ENCODE data around the gene SWAP70. TPM values are rescaled to one million over a fixed set of nuclear protein-coding genes. Genes with fewer than 3 reads are reported as not detected.

Gene SWAP70
- total RNA-seq, 2 donors from 2014 or later = 28.8 to 30.7 TPM

GRCh38 chr11:9777066-9777465, 113.2 kb downstream of the SWAP70 start:
- peaks cover 23% of the 10 kb centered on the region for H3K4me1 ChIP-seq (ENCODE audit: control insufficient read depth, insufficient read depth, low read length)
- H3K9me3 ChIP-seq (ENCODE audit: control insufficient read depth, low read length) = no peaks in the 10 kb centered on the region
- peaks cover 23% of the 10 kb centered on the region for H3K36me3 Mint-ChIP-seq (ENCODE audit: low read depth)
- H3K27me3 ChIP-seq (ENCODE audit: control insufficient read depth, insufficient read depth, low read length, poor library complexity, severe bottlenecking) = no peaks in the 10 kb centered on the region
- no peaks in the 10 kb centered on the region for H3K9me3 Mint-ChIP-seq
- peaks cover 26% of the 10 kb centered on the region for H3K36me3 ChIP-seq (ENCODE audit: control insufficient read depth, insufficient read depth, low read length)
- no peak overlapping the region for H3K9ac ChIP-seq (ENCODE audit: extremely low read depth, low read length, poor library complexity, severe bottlenecking)
- H3K4me3 ChIP-seq (ENCODE audit: low read length) = peak overlapping the region; percentile 30
- no peaks in the 10 kb centered on the region for H3K27me3 Mint-ChIP-seq (ENCODE audit: insufficient read depth)
- TF ChIP-seq, protein P1, sequence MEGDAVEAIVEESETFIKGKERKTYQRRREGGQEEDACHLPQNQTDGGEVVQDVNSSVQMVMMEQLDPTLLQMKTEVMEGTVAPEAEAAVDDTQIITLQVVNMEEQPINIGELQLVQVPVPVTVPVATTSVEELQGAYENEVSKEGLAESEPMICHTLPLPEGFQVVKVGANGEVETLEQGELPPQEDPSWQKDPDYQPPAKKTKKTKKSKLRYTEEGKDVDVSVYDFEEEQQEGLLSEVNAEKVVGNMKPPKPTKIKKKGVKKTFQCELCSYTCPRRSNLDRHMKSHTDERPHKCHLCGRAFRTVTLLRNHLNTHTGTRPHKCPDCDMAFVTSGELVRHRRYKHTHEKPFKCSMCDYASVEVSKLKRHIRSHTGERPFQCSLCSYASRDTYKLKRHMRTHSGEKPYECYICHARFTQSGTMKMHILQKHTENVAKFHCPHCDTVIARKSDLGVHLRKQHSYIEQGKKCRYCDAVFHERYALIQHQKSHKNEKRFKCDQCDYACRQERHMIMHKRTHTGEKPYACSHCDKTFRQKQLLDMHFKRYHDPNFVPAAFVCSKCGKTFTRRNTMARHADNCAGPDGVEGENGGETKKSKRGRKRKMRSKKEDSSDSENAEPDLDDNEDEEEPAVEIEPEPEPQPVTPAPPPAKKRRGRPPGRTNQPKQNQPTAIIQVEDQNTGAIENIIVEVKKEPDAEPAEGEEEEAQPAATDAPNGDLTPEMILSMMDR (conservative IDR thresholded peaks at IDR 0.05) = no peak
- H3K27ac ChIP-seq (ENCODE audit: low read depth, low read length) = no peak overlapping the region
- 78% methylated on average over 2 of the region's 2 CpGs; no CpG with 5 or more reads in 1 of the 2 experiments for WGBS, 2 experiments (ENCODE audit: insufficient coverage in 1 of 2, insufficient read length in 1 of 2)
- peak overlapping the region; percentile 14 for H3K4me3 Mint-ChIP-seq
- peak overlapping the region; percentile 92 for H3K27ac Mint-ChIP-seq
- no peak for DNase-seq
- H3K4me1 Mint-ChIP-seq = peaks cover 37% of the 10 kb centered on the region

DNA sequence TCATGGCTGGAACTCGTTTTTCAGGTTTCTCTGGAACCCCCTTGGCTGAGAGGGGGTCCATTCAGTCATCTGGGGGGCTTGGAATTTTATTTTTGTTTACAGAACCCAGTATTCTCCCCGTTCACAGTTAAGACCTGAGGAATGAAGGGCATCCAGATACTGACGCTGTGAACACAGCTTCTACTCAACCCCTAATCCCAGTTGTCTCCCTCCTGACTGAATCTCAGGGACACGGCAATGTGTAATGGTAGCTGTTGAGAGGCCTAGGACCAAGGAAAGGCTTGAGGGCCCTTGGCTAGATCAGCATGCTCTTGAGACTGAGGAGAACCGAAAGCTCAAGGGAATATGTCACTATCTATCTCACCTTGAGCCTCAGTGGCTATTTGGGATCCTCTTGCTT, 113.6 kb downstream of the SWAP70 start:
- peak overlapping the region; percentile 14 for H3K4me3 Mint-ChIP-seq
- Histone ChIP-seq H3K9me3 (ENCODE audit: control insufficient read depth, low read length) (no peaks in the 10 kb centered on the region), H3K4me3 (ENCODE audit: low read length) (peak overlapping the region; percentile 38), H3K36me3 (ENCODE audit: control insufficient read depth, insufficient read depth, low read length) (peaks cover 29% of the 10 kb centered on the region), H3K27ac (ENCODE audit: low read depth, low read length) (no peak overlapping the region), H3K4me1 (ENCODE audit: control insufficient read depth, insufficient read depth, low read length) (peaks cover 23% of the 10 kb centered on the region), H3K27me3 (ENCODE audit: control insufficient read depth, insufficient read depth, low read length, poor library complexity, severe bottlenecking) (no peaks in the 10 kb centered on the region), H3K9ac (ENCODE audit: extremely low read depth, low read length, poor library complexity, severe bottlenecking) (no peak overlapping the region)
- peaks cover 25% of the 10 kb centered on the region for H3K36me3 Mint-ChIP-seq (ENCODE audit: low read depth)
- H3K9me3 Mint-ChIP-seq = no peaks in the 10 kb centered on the region
- DNase-seq = no peak
- H3K27ac Mint-ChIP-seq = peak overlapping the region; percentile 92
- TF ChIP-seq, protein P1 (conservative IDR thresholded peaks at IDR 0.05) = no peak
- H3K27me3 Mint-ChIP-seq (ENCODE audit: insufficient read depth) = no peaks in the 10 kb centered on the region
- WGBS, 2 experiments (ENCODE audit: insufficient coverage in 1 of 2, insufficient read length in 1 of 2) = 79 to 90% methylated on average over 1 to 5 of the region's 5 CpGs
- H3K4me1 Mint-ChIP-seq = peaks cover 37% of the 10 kb centered on the region

DNA sequence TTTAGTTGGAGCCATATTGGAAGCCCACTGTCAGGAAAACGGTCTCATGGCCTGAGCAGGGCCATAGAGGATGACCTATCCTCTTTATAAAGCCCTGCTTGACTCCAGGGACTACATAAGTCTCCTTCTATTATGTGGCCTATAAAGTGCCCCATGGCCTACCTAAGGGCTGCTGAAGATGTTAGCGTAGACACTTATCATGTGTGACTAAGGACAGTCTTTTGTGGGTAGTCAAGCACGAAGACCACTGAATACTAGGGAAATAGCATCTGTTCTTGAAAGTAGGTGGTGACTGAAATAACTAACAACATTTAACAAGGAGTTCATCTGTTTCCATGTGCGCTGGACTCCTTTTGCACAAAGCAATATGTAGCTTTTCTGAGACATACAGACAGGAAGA, 117.1 kb downstream of the SWAP70 start:
- H3K27me3 ChIP-seq (ENCODE audit: control insufficient read depth, insufficient read depth, low read length, poor library complexity, severe bottlenecking) = no peaks in the 10 kb centered on the region
- Mint-ChIP-seq H3K36me3 (ENCODE audit: low read depth) (peaks cover 38% of the 10 kb centered on the region), H3K9me3 (no peaks in the 10 kb centered on the region), H3K27ac (no peak overlapping the region), H3K4me3 (no peak overlapping the region), H3K27me3 (ENCODE audit: insufficient read depth) (no peaks in the 10 kb centered on the region), H3K4me1 (peaks cover 24% of the 10 kb centered on the region)
- DNase-seq = peak; percentile 1
- H3K36me3 ChIP-seq (ENCODE audit: control insufficient read depth, insufficient read depth, low read length) = peaks cover 39% of the 10 kb centered on the region
- no peak overlapping the region for H3K9ac ChIP-seq (ENCODE audit: extremely low read depth, low read length, poor library complexity, severe bottlenecking)
- H3K9me3 ChIP-seq (ENCODE audit: control insufficient read depth, low read length) = no peaks in the 10 kb centered on the region
- no peak overlapping the region for H3K4me3 ChIP-seq (ENCODE audit: low read length)
- TF ChIP-seq, protein P1 (conservative IDR thresholded peaks at IDR 0.05) = no peak
- 95 to 100% methylated on average over 3 to 4 of the region's 4 CpGs for WGBS, 2 experiments (ENCODE audit: insufficient coverage in 1 of 2, insufficient read length in 1 of 2)
- no peak overlapping the region for H3K27ac ChIP-seq (ENCODE audit: low read depth, low read length)
- H3K4me1 ChIP-seq (ENCODE audit: control insufficient read depth, insufficient read depth, low read length) = peaks cover 12% of the 10 kb centered on the region
